ENCODE data around the gene GAB2.

GAB2 gene

GRCh38 chr11:78300108-78300839 lies 117.3 kb downstream of the GAB2 start:
- ATAC-seq = no peak
- TF ChIP-seq ZFP3 (CRISPR knock-in tag; IDR thresholded peaks at IDR 0.05) (no peak), ZNF70 (CRISPR knock-in tag; IDR thresholded peaks at IDR 0.05) (no peak), POU6F1 (CRISPR knock-in tag; IDR thresholded peaks at IDR 0.05; ENCODE audit: borderline replicate concordance, low read depth) (no peak), ESRRG (CRISPR knock-in tag; IDR thresholded peaks at IDR 0.05) (no peak), ARNTL (CRISPR knock-in tag; IDR thresholded peaks at IDR 0.05; ENCODE audit: borderline replicate concordance, low read depth) (no peak), ZNF565 (CRISPR knock-in tag; conservative IDR thresholded peaks at IDR 0.05; ENCODE audit: low read depth) (no peak), CSRNP3 (CRISPR knock-in tag; IDR thresholded peaks at IDR 0.05) (no peak), TOX (CRISPR knock-in tag; IDR thresholded peaks at IDR 0.05; ENCODE audit: borderline replicate concordance) (no peak), SNAI2 (CRISPR knock-in tag; IDR thresholded peaks at IDR 0.05) (no peak), PPARA (CRISPR knock-in tag; IDR thresholded peaks at IDR 0.05; ENCODE audit: borderline replicate concordance) (no peak), ZFP30 (CRISPR knock-in tag; IDR thresholded peaks at IDR 0.05) (no peak), ISL1 (CRISPR knock-in tag; IDR thresholded peaks at IDR 0.05) (no peak), RARB (CRISPR knock-in tag; IDR thresholded peaks at IDR 0.05) (no peak), PATZ1 (CRISPR knock-in tag; IDR thresholded peaks at IDR 0.05; ENCODE audit: borderline replicate concordance) (no peak)
- TF ChIP-seq, protein P1, sequence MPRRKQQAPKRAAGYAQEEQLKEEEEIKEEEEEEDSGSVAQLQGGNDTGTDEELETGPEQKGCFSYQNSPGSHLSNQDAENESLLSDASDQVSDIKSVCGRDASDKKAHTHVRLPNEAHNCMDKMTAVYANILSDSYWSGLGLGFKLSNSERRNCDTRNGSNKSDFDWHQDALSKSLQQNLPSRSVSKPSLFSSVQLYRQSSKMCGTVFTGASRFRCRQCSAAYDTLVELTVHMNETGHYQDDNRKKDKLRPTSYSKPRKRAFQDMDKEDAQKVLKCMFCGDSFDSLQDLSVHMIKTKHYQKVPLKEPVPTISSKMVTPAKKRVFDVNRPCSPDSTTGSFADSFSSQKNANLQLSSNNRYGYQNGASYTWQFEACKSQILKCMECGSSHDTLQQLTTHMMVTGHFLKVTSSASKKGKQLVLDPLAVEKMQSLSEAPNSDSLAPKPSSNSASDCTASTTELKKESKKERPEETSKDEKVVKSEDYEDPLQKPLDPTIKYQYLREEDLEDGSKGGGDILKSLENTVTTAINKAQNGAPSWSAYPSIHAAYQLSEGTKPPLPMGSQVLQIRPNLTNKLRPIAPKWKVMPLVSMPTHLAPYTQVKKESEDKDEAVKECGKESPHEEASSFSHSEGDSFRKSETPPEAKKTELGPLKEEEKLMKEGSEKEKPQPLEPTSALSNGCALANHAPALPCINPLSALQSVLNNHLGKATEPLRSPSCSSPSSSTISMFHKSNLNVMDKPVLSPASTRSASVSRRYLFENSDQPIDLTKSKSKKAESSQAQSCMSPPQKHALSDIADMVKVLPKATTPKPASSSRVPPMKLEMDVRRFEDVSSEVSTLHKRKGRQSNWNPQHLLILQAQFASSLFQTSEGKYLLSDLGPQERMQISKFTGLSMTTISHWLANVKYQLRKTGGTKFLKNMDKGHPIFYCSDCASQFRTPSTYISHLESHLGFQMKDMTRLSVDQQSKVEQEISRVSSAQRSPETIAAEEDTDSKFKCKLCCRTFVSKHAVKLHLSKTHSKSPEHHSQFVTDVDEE (CRISPR knock-in tag; IDR thresholded peaks at IDR 0.05) = no peak

DNA sequence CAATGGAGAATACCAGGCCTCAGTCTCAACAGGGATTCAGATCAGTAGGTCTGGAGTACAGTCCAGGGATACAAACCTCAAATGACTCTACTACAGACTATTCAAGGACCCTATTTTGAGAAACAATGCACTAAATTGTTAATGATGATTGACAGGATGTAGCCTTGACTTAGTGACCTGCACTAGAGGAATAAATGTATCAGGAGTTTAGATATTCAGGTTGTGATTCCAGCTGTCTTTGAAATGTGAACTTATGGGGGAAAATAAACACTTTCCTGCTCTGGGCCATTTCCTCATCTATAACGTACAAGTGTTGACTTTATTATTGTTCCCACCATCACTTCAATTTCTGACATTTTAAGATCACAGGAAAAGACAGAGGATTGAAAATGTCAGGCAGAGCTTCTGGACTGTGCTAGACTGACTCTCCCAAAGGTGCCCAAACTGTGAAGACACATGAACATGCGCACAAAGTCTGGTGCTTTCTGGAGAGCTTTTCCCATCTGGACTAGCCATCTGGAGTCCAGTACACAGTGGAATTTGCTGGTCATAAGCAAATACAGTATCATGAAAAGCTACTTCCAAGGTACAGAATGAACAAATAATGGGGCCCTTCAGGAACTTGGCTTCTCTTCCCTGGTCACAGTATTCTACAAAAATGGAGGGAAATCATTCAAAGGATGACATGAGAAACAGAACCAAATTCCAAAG lies 118.5 kb downstream of the GAB2 start:
- TF ChIP-seq CSDC2 (CRISPR knock-in tag; IDR thresholded peaks at IDR 0.05) (no peak), SNAI2 (CRISPR knock-in tag; IDR thresholded peaks at IDR 0.05) (no peak), TOX (CRISPR knock-in tag; IDR thresholded peaks at IDR 0.05; ENCODE audit: borderline replicate concordance) (no peak), RARB (CRISPR knock-in tag; IDR thresholded peaks at IDR 0.05) (no peak), TCF4 (CRISPR knock-in tag; IDR thresholded peaks at IDR 0.05; ENCODE audit: borderline replicate concordance) (no peak), ZNF565 (CRISPR knock-in tag; conservative IDR thresholded peaks at IDR 0.05; ENCODE audit: low read depth) (no peak), GLIS3 (CRISPR knock-in tag; IDR thresholded peaks at IDR 0.05) (no peak), PPARA (CRISPR knock-in tag; IDR thresholded peaks at IDR 0.05; ENCODE audit: borderline replicate concordance) (no peak), PATZ1 (CRISPR knock-in tag; IDR thresholded peaks at IDR 0.05; ENCODE audit: borderline replicate concordance) (no peak), POU6F1 (CRISPR knock-in tag; IDR thresholded peaks at IDR 0.05; ENCODE audit: borderline replicate concordance, low read depth) (no peak), ISL1 (CRISPR knock-in tag; IDR thresholded peaks at IDR 0.05) (no peak)
- TF ChIP-seq, protein P2, sequence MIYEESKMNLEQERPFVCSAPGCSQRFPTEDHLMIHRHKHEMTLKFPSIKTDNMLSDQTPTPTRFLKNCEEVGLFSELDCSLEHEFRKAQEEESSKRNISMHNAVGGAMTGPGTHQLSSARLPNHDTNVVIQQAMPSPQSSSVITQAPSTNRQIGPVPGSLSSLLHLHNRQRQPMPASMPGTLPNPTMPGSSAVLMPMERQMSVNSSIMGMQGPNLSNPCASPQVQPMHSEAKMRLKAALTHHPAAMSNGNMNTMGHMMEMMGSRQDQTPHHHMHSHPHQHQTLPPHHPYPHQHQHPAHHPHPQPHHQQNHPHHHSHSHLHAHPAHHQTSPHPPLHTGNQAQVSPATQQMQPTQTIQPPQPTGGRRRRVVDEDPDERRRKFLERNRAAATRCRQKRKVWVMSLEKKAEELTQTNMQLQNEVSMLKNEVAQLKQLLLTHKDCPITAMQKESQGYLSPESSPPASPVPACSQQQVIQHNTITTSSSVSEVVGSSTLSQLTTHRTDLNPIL (CRISPR knock-in tag; IDR thresholded peaks at IDR 0.05; ENCODE audit: low read depth) = no peak
- ATAC-seq = no peak

Data from SK-N-SH treated with all-trans-retinoic acid at 6 μM for 48 hours (cell line).